Astrocyte (in vitro differentiated cells and primary cell): Measurements from ENCODE around the gene HAPLN3. TPM values are rescaled to one million over a fixed set of nuclear protein-coding genes. Genes with fewer than 3 reads are reported as not detected.

Experiments
- DNase-seq: peaks from one replicate; pipeline ENCODE4 v3.0.0-alpha.2; 2010; ENCODE audit warnings: low read depth
- FAIRE-seq: peaks from 2 replicates; lab custom pipeline; 2011; peaks lifted over from hg19 to GRCh38; lab: Jason Lieb, UNC
- H2AFZ ChIP-seq: 2 replicates; pipeline ENCODE4 v1.6.0; 2012; ENCODE audit warnings: low read depth, low read length, inconsistent platforms
- H3K27ac ChIP-seq: 2 replicates; pipeline ENCODE4 v1.5.1; 2011; ENCODE audit warnings: low read depth, low read length, inconsistent platforms
- H3K27me3 ChIP-seq: 2 replicates; pipeline ENCODE4 v1.6.0; 2011; ENCODE audit warnings: low read length, inconsistent platforms; ENCODE audit not compliant: insufficient read depth
- H3K36me3 ChIP-seq: 2 replicates; pipeline ENCODE4 v1.5.1; 2011; ENCODE audit warnings: low read length, inconsistent platforms; ENCODE audit not compliant: insufficient read depth
- H3K4me1 ChIP-seq: 2 replicates; pipeline ENCODE4 v1.5.1; 2011; ENCODE audit warnings: low read length, inconsistent platforms; ENCODE audit not compliant: insufficient read depth
- H3K4me2 ChIP-seq: 2 replicates; pipeline ENCODE4 v1.6.0; 2012; ENCODE audit warnings: low read length, inconsistent platforms
- H3K4me3 ChIP-seq: 2 replicates; pipeline ENCODE4 v1.5.1; 2011; ENCODE audit warnings: low read depth, mild to moderate bottlenecking, low read length, inconsistent platforms; ENCODE audit not compliant: insufficient read depth
- H3K79me2 ChIP-seq: 2 replicates; pipeline ENCODE4 v1.6.0; 2012; ENCODE audit warnings: mild to moderate bottlenecking, low read length, inconsistent platforms; ENCODE audit not compliant: insufficient read depth
- H3K9ac ChIP-seq: 2 replicates; pipeline ENCODE4 v1.6.0; 2012; ENCODE audit warnings: mild to moderate bottlenecking, low read length, inconsistent platforms
- H3K9me3 ChIP-seq: 2 replicates; pipeline ENCODE4 v1.5.1; 2012; ENCODE audit warnings: low read depth, mild to moderate bottlenecking, low read length, inconsistent platforms; ENCODE audit not compliant: insufficient read depth
- H4K20me1 ChIP-seq: 2 replicates; pipeline ENCODE4 v1.6.0; 2012; ENCODE audit warnings: low read length, inconsistent platforms; ENCODE audit not compliant: insufficient read depth
- H3K27ac Mint-ChIP-seq: one replicate; pipeline ENCODE4 v1.8.0; 2021; ENCODE audit warnings: mild to moderate bottlenecking, mixed read lengths; ENCODE audit not compliant: unreplicated experiment
- H3K27me3 Mint-ChIP-seq: one replicate; pipeline ENCODE4 v1.8.0; 2021; ENCODE audit warnings: low read depth, mixed read lengths; ENCODE audit not compliant: unreplicated experiment
- H3K36me3 Mint-ChIP-seq: one replicate; pipeline ENCODE4 v1.8.0; 2021; ENCODE audit warnings: low read depth, mixed read lengths; ENCODE audit not compliant: unreplicated experiment
- H3K4me1 Mint-ChIP-seq: one replicate; pipeline ENCODE4 v1.8.0; 2021; ENCODE audit warnings: low read depth, mixed read lengths; ENCODE audit not compliant: unreplicated experiment
- H3K4me3 Mint-ChIP-seq: one replicate; pipeline ENCODE4 v1.8.0; 2021; ENCODE audit warnings: mild to moderate bottlenecking, moderate library complexity, mixed read lengths; ENCODE audit not compliant: unreplicated experiment
- H3K9me3 Mint-ChIP-seq: one replicate; pipeline ENCODE4 v1.8.0; 2021; ENCODE audit warnings: mild to moderate bottlenecking, mixed read lengths; ENCODE audit not compliant: unreplicated experiment
- EZH2 ChIP-seq: IDR thresholded peaks from 2 replicates; pipeline ENCODE4 v1.6.1; 2012; ENCODE audit warnings: mild to moderate bottlenecking, low read length, inconsistent platforms; ENCODE audit not compliant: insufficient read depth
- total RNA-seq: library from RNA; stranded (reverse); gene quantifications from 2 replicates; pipeline ENCODE4 v1.2.1, GENCODE V29; 2021
- TF ChIP-seq, protein P1 (sequence below): IDR thresholded peaks from 2 replicates; pipeline ENCODE4 v1.5.1; 2011; ENCODE audit warnings: low read depth, mild to moderate bottlenecking, inconsistent platforms, low read length, moderate library complexity; ENCODE audit not compliant: insufficient read depth

HAPLN3 gene
- total RNA-seq, 1 donor from 2014 or later = 8.2 TPM

DNA sequence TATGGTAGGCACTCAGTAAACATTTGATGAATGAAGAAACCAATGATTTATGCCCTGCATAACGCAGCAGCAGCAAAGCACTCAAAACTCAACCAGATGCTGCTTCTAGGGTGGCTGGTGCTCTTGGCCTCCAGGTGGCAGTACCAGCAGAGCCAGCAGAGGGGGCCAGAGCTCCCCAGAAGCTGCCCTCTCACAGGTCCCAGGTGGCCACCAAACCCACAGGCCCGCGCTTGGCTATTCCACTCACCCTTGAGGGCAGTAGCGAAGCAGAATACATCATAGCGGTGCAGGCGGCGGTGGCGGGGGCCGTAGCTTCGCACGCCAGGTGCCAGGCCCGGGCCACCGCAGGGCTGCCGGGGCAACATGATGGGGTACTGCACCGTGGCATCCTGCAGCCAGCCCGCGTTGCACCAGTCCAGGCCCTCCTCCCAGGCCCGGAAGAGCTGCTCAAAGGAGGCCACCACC is 16.6 kb downstream of the HAPLN3 start:
- no peak overlapping the region for H2AFZ ChIP-seq
- Mint-ChIP-seq H3K4me1 (peaks cover 3% of the 10 kb centered on the region), H3K9me3 (peaks cover 2% of the 10 kb centered on the region), H3K27me3 (peaks cover 8% of the 10 kb centered on the region), H3K36me3 (peaks cover 4% of the 10 kb centered on the region), H3K4me3 (no peak overlapping the region), H3K27ac (no peak overlapping the region)
- H3K4me3 ChIP-seq = no peak overlapping the region
- H3K9me3 ChIP-seq = no peaks in the 10 kb centered on the region
- TF ChIP-seq, protein P1, sequence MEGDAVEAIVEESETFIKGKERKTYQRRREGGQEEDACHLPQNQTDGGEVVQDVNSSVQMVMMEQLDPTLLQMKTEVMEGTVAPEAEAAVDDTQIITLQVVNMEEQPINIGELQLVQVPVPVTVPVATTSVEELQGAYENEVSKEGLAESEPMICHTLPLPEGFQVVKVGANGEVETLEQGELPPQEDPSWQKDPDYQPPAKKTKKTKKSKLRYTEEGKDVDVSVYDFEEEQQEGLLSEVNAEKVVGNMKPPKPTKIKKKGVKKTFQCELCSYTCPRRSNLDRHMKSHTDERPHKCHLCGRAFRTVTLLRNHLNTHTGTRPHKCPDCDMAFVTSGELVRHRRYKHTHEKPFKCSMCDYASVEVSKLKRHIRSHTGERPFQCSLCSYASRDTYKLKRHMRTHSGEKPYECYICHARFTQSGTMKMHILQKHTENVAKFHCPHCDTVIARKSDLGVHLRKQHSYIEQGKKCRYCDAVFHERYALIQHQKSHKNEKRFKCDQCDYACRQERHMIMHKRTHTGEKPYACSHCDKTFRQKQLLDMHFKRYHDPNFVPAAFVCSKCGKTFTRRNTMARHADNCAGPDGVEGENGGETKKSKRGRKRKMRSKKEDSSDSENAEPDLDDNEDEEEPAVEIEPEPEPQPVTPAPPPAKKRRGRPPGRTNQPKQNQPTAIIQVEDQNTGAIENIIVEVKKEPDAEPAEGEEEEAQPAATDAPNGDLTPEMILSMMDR = peak; percentile 53
- TF ChIP-seq EZH2 = no peak
- no peak overlapping the region for H3K4me2 ChIP-seq
- H3K27ac ChIP-seq = no peak overlapping the region
- no peaks in the 10 kb centered on the region for H3K36me3 ChIP-seq
- FAIRE-seq = no peak
- DNase-seq = no peak
- no peaks in the 10 kb centered on the region for H3K79me2 ChIP-seq
- H3K4me1 ChIP-seq = peaks cover 14% of the 10 kb centered on the region
- no peak overlapping the region for H3K9ac ChIP-seq
- H3K27me3 ChIP-seq = no peaks in the 10 kb centered on the region
- no peaks in the 10 kb centered on the region for H4K20me1 ChIP-seq

DNA sequence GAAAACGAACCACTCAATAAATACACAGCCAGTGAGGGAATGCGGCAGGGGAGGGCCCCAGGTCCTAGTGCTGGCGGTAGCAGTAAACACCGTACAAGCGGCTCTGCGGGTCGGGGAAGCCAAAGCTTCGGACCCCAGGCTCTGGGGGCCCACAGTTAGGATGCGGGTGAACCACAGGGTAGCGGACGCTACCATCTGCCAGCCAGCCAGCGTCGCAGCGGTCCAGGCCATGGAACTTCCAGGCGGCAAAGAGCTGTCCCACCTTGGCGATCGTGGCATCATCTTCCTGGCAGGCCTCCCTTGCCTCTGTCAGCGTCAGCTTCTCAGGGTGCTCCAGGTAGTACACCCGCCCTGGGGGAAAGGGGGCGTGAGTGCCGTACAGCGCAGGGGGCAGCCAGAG is 17.4 kb downstream of the HAPLN3 start:
- no peak overlapping the region for H3K9ac ChIP-seq
- TF ChIP-seq, protein P1 = no peak
- TF ChIP-seq EZH2 = no peak
- no peak overlapping the region for H3K4me3 Mint-ChIP-seq
- H3K27ac Mint-ChIP-seq = no peak overlapping the region
- no peak overlapping the region for H3K4me3 ChIP-seq
- DNase-seq (no peak), FAIRE-seq (no peak)
- H3K27me3 Mint-ChIP-seq = peaks cover 14% of the 10 kb centered on the region
- no peaks in the 10 kb centered on the region for H4K20me1 ChIP-seq
- no peak overlapping the region for H2AFZ ChIP-seq
- no peak overlapping the region for H3K27ac ChIP-seq
- no peaks in the 10 kb centered on the region for H3K9me3 ChIP-seq
- no peak overlapping the region for H3K4me2 ChIP-seq
- H3K4me1 Mint-ChIP-seq = peaks cover 3% of the 10 kb centered on the region
- H3K9me3 Mint-ChIP-seq = peaks cover 2% of the 10 kb centered on the region
- H3K79me2 ChIP-seq = no peaks in the 10 kb centered on the region
- H3K36me3 ChIP-seq = no peaks in the 10 kb centered on the region
- H3K27me3 ChIP-seq = no peaks in the 10 kb centered on the region
- H3K36me3 Mint-ChIP-seq = peaks cover 8% of the 10 kb centered on the region
- H3K4me1 ChIP-seq = peaks cover 10% of the 10 kb centered on the region

DNA sequence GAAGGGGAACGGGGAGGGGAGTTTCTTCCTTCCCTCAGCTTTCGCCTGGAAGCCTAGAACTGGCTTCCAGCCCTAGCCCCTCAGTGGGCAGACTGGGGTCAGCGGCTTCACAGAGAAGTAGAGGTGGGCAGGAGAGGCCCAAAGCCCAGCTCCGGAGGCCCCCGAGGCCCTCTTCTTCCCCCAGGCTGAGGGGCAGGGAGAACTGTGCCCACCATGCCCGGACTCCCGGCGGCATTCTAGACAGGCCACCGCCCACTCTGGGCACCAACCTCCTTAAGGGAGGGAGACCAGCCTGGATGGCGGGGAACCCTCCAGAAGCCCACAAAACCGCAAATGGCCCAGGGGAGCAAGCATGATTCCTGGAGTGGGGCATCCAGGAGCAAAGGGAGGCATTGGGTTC is 17.9 kb downstream of the HAPLN3 start:
- no peak for TF ChIP-seq EZH2
- TF ChIP-seq, protein P1 = no peak
- peaks cover 19% of the 10 kb centered on the region for H3K27me3 Mint-ChIP-seq
- FAIRE-seq = no peak

More for the DNA sequence above, 17.9 kb downstream of the HAPLN3 start:
- Histone ChIP-seq H4K20me1 (no peaks in the 10 kb centered on the region), H3K79me2 (no peaks in the 10 kb centered on the region), H3K4me3 (no peak overlapping the region), H3K27me3 (peaks cover 4% of the 10 kb centered on the region), H2AFZ (no peak overlapping the region), H3K4me1 (peaks cover 6% of the 10 kb centered on the region), H3K4me2 (no peak overlapping the region), H3K9me3 (no peaks in the 10 kb centered on the region), H3K36me3 (no peaks in the 10 kb centered on the region), H3K27ac (no peak overlapping the region), H3K9ac (no peak overlapping the region)
- no peak overlapping the region for H3K4me3 Mint-ChIP-seq
- no peak overlapping the region for H3K27ac Mint-ChIP-seq
- DNase-seq = no peak
- peaks cover 3% of the 10 kb centered on the region for H3K9me3 Mint-ChIP-seq
- no peaks in the 10 kb centered on the region for H3K4me1 Mint-ChIP-seq
- H3K36me3 Mint-ChIP-seq = peaks cover 8% of the 10 kb centered on the region
